ENCODE results near the gene GSS.

GRCh38 chr20:34926581-34926980, 29.0 kb downstream of the GSS start:
- TF ChIP-seq HDAC2 (IDR thresholded peaks at IDR 0.05; ENCODE audit: borderline replicate concordance in 1 of 2, low read depth in 2 of 2, low read length in 2 of 2): no peak
- no peak for TF ChIP-seq CTCF (IDR thresholded peaks at IDR 0.05; ENCODE audit: control extremely low read depth in 1 of 3, insufficient read depth in 1 of 3, low read depth in 1 of 3, low read length in 3 of 3)
- no peak for TF ChIP-seq CHD1 (IDR thresholded peaks at IDR 0.05; ENCODE audit: low read depth, low read length)
- no peak for TF ChIP-seq SP4 (IDR thresholded peaks at IDR 0.05; ENCODE audit: low read length)
- no peak for TF ChIP-seq EZH2 (IDR thresholded peaks at IDR 0.05; ENCODE audit: low read depth, low read length, severe bottlenecking)
- no peak for TF ChIP-seq POLR2A (IDR thresholded peaks at IDR 0.05; ENCODE audit: control extremely low read depth in 1 of 2, low read depth in 2 of 2, low read length in 2 of 2)
- no peak for TF ChIP-seq SP1 (IDR thresholded peaks at IDR 0.05; ENCODE audit: low read depth, low read length)

Data from H1 (cell line).